NCI-H2171 treated with DMSO at 0.1 percent for 48 hours (cell line): ENCODE results near the gene SRGAP3.

Experiments
- DNase-seq: peaks from one replicate; lab custom pipeline; 2025; lab: John Stamatoyannopoulos, UW

Gene SRGAP3

DNA sequence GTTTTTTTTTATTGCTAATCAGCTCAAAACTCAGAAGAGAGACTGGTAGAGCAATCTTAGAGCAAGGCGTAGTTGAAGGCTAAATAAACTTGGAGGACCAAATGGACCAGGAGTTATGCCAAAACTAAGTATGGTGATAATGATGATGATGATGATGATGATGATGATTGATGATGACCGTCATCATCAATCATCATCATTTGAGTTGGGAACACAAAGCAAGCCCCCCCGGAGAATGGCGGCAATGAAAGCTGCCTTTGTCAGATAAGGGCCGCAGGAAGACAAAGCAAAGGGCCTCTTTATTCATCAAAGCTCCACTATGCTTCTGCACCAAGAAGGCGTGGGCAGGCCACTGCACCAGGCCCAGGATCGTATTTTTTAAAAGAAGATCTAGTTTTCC, 204.1 kb downstream of the SRGAP3 start:
- no peak for DNase-seq

DNA sequence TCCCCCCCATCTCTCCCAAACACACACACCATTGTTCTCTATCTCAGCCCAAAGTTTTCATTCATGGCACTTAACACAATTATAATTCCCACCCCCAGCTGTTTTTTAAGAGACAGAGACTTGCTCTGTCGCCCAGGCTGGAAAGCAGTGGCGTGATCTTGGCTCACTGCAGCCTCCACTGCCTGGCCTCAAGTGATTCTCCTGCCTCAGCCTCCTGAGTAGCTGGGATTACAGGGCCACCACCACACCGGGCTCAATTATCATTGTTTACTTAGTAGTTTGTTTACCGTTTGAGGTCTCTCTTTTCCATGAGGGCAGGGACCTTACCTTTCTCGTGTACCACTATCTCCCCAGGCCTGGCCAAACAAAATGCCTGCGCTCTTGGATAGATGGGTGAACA, 206.4 kb downstream of the SRGAP3 start:
- no peak for DNase-seq

DNA sequence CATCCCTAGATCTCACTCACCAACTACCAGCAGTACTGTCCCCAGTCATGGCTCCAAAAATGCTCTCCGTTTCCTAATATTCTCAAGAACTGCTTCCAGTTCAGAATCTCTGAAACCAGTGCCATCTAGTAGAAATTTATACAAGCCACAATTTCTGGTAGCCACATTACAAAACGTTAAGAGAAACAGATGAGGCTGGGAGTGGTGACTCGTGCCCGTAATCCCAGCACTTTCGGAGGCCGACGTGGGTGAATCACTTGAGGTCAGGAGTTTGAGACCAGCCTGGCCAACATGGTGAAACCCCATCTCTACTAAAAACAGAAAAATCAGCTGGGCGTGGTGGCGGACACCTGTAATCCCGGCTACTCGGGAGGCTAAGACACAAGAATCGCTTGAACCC, 207.8 kb downstream of the SRGAP3 start:
- no peak for DNase-seq

DNA sequence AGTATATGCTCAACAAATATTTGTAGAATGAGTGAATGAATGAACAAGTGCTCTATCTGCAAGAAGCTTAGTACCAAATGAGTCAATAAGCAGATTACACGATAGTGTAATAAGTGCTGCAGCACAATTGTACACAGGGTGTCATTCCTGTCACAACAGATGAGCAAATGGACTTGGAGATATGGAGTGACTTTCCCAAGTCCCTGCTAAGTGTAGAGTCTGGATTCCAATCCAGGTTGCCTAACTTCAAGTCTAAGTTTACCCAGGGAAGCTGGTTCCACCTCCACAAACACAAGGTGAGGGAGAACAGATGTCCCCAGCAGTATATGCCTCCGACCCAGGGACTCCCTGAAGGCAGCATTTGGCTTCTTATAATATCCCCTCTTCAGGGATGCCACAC, 208.4 kb downstream of the SRGAP3 start:
- no peak for DNase-seq

DNA sequence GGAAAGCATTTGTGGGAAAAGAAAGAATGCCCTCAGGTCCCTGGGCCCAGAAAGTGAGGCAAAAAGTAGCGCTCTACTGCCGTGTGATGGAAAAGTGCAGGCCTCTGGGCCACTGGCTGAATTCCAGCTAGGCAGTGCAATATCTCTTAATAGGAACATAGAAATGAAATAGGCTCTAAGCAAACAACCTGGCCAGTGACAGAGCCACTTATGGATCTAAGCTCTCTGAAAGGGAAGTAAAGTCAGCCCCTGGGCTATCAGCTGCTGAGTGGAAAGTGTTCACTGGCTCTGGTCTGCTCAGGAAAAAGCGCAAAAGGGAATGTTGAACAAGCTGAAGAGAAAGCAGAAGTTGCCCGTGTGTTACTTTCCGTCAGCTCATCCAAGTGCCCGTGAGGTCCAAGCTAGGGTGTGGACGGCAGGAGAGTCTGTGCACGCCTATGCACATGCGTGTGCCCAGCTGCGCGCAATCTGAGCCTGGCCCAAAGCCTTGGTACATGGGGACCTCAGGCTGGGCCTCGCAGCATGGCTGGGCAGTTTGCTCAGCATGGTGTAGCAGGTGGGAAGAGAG, 212.2 kb downstream of the SRGAP3 start:
- no peak for DNase-seq

DNA sequence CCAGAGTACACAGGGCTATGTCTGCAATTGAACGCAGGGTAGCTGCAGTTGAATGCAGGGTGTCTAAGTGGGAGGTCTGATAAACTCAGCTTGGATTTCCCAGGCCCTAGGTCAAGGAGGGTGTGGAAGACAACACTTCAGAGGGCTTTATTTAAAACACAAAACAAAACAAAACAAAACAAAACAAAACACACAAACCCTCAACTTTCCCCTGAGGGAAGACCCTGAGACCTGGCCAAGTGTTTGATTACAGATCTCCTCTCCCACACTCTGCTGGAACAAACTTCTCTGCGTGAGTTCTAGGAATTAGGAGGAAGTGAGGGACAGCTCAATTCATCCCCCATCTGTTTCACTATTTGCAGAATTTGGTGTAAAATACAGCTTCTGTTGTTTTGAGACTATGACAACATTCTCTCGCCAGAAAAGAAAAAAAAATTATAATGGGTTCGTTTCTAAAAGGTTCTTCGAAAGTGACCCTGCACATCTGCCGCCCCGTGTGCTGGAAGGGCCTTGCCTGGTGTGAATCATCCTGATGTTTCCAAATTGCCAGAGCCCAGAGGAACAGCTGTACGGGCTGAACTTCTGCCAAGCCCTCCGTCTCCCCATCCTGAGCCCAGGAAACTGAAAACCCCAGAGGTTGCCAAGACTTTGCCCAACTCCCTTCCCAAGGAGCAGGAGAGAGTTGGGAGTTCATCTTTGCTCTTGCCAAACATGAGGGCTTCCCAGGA, 212.9 kb downstream of the SRGAP3 start:
- DNase-seq: no peak

DNA sequence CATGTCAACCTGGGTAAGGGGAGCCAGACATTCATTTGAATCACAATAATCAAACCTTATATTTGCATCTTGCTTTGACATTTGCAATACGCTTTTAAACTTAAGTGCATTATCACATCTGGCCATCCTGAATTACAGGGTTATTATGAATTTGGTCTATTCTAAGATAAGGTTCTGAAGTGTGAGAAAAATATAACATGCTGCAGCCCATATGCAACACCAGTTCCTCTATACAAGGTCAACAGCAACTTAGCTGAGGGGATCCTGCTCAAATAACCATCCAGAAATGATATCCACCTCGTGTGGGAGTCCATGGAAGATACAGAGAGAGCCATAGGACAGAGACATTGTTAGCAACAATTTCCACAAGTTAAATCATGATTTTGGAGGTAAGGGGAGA, 213.5 kb downstream of the SRGAP3 start:
- no peak for DNase-seq

DNA sequence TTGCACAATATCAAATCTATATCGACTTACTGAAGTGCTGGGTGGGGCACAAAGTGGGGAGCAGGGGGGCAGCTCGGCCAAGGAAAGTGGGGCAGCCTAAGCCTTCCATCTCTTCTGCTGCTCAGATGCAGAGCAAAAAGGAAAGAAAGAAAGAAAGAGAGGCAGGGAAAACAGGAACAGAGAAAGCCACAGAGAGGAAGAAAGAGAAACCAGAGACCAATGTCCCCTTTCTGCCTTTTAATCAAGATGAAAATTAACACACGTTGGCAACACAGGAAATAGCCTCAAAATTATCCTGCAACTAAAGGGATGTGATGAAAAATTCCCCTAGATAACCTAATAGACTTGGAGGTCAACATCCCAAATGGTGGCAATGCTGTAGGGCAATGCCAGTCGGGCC, 214.0 kb downstream of the SRGAP3 start:
- DNase-seq: no peak

DNA sequence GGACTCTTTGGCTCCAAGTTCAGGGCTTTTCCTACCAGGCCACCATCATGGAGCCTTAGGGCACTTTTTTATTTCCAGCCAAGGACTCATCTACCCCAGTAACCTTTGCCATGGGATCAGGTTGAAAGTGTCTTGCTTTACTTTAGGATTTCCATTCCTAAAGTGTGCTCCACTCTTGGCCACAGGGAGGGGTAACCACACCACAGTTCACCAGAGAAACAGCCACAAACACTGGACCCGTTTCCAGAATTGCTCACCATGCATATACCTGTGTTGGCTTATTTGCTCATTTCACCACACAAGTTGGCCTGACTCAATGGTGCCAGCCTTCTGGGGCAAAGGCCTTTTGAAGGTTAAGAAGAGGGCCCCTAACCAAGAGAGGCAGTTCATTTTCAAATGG, 215.6 kb downstream of the SRGAP3 start:
- no peak for DNase-seq

DNA sequence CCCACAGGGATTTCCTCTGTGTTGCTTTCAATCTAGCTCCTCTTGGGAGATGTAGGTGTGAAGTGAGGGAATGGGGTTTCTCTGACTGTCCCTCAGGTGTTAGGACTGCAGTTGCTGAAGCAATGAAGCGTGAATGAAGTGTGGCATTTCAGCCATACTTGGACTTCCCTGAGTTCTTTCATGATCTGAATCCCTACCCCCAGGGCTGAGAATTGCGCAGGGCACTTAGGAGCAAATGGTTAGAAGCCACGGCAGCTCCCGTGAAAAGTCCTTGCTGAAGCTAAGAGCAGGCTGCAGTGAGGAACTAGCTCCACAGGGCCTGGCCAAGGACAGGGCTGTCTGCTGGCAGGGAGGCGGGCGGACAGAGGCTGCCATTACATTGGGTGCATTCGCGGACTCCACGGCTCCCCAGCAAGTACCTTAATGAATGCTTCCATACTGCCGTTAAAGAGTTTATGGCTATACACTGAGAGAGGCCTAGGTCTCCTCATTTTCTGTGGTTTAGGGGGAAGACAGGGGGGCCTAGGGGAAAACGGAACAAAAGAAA, 217.1 kb downstream of the SRGAP3 start:
- DNase-seq: no peak

DNA sequence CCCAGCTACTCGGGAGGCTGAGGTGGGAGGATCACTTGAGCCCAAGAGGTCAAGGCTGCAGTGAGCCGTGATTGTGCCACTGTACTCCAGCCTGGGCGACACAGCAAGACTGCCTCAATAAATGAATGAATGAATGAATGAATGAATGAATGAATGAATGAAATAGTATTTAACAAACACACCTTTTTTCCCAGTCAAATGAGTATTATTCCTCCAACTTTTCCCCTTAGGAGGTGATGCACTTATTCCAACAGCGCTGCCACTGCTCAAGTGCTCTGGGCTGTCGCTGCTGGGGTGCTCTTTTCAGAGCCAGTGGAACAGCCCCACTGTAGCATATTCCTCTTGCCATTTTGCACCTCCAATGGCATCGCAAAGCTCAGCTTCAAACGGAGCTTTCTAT, 219.4 kb downstream of the SRGAP3 start:
- no peak for DNase-seq

DNA sequence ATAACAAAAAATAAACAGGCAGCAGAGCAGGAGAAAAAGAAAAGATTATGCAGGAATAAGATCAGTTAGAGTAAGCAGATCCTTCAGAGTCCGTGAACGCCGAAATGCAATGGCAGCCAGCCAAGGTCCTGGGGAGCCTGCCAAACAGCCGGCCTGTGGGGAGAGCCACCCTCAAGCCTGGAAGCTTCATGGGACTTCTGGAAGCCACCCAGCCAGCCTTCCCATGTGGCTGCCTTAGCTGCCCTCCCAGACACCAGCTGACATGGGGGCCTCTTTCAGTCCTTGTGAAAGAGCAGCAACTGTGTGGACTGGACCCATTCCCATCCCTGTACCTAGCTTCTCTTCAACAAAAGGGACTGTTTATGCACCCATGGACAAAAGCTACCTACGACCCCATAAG, 221.3 kb downstream of the SRGAP3 start:
- peak; percentile 35 for DNase-seq

DNA sequence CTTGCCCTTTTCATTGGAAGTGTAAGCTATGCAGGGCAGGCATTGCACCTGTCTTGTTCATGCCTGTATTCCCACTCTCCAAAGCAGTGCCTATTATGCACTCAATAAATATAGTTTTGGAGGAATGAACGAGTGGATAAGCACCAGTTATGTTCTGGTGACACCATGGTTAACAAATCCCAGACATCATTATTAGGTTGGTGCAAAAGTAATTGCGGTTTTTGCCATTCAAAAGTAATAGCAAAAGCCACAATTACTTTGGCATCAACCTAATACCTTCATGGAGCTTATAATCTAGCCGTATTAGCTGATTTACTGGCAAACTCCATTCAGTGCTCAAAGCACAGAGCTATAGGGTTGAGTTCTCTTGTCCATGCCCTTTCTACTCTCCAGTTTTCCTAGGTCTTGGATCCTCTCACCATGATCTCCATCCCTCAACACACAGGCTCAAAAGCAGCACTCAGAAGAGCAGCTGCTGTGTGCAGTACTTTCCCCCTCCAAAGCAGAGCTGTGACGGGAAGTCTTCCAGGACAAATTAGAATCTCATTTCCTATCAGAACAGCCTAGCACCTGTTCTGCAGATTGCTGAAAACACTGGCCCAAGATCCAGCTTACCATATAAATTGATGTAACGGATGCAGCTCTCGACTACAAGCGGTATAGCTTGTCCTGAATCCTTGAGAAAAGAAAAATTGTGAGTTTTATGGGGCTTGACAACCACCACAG, 223.0 kb downstream of the SRGAP3 start:
- DNase-seq: no peak

DNA sequence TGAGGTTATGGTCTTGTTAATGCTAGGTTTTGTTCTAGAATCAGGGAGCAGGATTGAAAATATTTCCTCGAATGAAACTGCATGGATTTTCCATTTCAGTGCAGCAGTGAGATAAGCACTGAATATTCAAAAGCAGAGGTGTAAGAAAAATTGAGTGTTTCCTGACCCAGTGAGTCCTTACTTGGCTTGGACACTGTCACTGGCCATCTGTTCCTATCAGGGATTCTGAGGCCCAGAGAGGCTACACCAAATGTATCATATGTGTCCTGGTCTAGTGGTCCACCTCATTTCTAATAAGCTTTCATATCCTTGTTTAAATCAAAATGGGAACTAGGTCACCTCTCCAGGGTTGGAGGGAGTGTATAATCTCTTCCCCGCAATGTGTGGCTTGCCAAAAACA, 225.1 kb downstream of the SRGAP3 start:
- no peak for DNase-seq

DNA sequence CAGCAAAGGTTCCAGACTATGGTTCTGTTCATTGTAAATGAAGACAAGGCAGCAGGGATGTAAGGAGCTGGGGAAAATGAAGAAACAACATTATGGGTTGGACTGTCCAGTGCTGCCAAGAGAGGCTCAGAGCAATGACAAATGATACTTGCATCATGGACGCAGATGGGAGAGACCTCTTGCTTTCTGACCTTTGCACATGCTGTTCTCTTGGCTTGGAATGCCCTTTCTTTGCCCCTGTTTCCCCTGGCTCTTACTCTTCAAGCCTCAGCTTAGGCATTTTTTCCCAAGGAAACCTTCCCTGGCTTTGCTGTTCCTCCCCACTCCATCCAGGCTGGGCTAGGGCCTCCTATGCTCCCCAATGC, 226.2 kb downstream of the SRGAP3 start:
- no peak for DNase-seq

DNA sequence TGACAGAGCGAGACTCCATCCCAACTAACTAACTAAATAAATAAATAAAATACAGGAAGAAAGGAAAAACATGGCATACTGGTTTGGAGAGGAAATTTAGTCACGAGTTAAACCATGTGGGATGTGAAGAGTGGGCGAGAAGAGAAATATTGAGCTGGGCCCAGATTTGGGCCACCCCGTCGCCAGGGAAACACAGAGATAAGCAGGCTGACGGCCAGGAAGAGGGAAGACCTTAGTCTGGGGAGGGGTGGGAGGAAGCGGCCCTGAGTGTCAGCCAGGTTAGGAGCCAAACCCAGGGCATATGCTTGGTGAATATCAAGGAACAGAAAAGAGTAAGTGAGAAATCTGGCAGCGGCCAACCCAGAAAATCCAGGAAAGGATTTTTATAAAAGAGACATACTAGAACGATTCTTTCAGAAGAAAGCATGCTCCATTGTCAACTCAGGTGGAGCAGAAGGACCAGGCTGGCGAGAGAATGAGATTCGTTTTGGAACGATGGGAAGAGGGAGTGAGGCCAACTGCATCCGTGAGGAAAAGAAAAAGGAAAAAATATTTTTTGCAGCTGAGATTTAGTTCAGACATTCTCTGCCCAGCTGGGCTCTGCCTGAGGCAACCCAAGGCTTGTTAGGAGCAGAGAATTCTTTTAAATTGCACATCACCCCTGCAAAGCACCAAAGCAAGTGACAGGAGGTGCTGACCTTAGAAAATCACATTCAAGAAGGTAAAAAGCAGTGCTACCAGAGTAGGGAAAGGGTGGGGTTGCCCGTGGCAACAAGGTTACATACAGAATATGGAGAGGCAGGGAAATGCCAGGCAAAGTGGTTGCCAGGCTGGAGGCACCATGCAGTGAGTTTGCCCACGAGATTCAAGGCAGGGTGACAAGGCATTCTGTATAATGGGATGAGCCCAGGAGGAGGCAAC, 226.9 kb downstream of the SRGAP3 start:
- DNase-seq: no peak

DNA sequence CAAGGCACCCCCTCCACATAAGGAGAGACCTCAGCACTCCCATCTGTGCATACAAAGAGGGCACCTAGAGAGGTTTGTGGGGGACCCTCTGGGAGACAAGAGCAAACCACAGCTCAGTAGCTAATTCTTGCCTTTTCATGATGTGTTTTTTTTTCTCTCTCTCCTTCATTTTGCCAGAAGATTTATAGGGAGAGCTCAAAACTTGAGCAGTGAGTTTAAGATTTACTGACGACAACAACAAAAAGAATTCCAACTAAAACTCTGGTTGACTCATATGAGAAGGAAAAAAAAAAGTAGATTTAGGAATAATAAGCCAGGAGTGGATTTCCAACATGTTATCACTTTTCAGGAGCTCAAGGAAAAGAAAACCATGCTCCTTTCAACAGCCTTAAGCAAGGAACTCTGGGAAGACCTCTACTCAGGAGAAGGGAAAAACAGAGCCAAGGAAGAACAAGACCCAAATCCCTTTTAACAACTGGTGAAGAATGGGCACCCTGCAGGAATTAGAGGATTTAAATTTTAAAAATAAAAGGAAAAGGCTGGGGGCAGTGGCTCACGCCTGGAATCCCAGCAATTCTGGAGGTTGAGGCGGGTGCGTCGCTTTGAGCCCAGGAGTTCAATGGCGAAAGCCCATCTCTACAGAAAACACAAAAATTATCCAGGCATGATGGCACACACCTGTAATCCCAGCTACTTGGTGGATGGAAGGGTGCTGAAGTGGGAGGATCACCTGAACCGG, 228.0 kb downstream of the SRGAP3 start:
- DNase-seq: no peak

DNA sequence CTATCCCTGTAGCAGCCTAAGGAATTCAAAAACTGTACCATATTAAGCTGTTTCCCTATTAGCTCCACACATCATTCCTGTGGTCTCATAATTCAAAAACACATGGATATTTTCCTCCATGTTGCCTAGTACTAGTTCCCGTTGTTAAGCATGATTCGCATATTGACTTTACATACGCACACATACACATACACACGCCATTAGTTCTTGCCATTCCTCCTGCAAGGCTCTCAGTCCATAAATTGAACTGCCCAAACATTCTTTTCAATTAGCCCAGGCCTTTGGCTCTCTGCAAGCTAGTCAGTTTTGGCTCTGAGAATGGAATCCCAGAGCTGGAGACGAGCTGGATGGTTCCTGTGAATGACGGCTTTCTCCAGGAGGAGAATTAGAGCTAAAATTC, 229.0 kb downstream of the SRGAP3 start:
- no peak for DNase-seq

DNA sequence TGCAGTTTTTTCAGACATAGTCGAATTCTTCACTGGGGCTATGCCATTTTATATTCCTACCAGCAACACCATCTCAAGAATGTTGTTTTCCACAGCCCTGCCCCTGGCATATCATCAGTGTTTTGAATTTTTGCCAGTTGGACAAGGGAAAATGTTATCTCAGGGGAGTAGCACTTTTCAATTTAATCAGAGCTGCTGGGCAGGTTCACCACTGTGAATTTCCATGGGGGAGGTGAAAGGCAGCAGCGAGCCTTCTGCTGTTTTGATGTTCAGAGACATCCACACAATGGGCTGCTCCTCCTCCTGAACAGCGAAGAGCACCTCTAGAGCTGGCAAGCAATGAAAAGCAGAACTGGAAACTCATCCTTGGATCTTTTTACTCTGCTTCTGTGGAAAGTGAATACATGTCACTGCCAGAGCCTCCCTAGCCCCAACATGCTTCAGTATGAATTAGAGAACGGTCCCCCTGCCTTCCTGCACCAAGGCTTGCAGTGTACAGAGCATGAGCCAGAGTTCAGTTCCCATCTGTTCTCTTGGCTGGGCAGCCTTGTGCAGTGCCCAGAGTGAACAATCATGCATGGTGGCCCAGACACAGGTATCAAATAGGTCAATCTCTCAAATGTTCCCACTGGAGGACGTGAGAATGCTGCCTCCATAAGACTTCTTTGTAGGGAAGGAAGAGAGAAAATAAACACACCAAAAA, 230.0 kb downstream of the SRGAP3 start:
- DNase-seq: peak; percentile 5

DNA sequence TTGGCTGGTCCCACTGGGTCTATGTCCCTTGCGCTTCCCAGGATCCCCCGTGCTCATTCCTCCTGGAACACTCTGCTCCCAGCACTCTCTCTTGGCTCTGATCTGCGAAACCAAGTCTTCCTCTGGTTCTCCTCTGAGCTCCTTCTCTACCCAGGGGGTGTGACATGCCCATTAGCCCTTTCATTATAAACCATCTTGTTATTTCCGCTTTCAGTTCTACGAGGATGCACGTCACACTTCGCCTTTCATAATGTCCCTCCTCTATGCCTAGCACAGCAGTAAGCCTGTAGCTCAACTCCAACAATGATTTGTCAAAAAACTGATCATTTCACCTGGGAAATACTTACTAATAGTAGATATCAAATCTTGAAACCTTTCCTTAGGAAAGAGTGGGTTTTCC, 234.2 kb downstream of the SRGAP3 start:
- no peak for DNase-seq
